ENCODE measurements around the gene SESTD1.

SESTD1 gene

DNA sequence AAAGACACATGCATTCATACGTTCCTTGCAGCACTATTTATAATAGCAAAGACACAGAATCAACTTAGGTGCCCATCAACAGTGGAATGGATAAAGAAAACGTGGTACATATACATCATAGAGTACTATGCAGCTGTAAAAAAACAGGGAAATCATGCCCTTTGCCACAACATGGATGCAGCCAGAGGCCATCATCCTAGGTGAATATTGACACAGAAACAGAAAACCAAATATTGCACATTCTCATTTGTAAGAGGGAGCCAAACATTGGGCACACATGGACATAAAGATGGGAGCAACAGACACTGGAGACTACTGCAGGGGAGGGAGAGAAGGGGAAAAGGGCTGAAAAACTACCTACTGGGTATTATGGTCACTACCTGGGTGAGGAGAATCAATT is 73.5 kb downstream of the SESTD1 start:
- no peak for DNase-seq (ENCODE audit: low read depth in 2 of 3, low spot score in 1 of 3)

DNA sequence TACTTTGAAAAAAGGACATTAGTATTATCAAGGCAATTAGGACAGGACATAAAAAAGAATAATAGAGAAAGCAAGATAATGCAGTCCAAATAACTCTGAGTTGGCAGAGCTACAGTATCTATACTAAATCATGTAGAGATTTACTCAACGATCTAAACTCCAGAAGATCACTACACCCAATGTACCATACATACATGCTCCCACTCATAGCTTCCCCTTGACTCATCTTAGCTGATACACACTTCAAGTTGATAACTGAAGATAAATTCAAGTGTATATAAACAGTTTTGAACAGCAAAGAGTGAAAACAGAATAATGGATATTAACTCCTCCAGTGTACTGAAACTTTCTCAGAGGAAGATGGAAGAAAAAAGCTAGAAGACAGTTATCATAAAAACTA is 78.5 kb downstream of the SESTD1 start:
- no peak for DNase-seq (ENCODE audit: low read depth in 2 of 3, low spot score in 1 of 3)

DNA sequence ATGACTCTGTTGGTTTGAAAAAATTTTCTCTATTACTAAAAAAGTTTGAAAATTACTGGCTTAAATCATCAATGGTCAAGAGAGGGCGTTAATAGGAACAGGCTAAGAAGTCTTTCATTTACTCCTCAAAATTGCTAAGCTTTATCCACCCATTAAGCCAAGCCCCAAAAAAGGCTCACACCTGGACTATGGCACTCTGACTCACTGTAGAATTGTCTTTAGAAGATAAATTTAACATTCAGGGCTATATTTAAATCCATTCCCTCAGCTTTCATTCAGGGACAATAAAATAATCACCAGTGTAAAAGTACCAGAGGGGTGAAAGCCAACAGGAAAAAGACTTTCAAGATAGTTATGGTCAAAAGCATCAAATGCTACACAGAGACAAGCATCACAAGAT is 80.0 kb downstream of the SESTD1 start:
- no peak for DNase-seq (ENCODE audit: low read depth in 2 of 3, low spot score in 1 of 3)

DNA sequence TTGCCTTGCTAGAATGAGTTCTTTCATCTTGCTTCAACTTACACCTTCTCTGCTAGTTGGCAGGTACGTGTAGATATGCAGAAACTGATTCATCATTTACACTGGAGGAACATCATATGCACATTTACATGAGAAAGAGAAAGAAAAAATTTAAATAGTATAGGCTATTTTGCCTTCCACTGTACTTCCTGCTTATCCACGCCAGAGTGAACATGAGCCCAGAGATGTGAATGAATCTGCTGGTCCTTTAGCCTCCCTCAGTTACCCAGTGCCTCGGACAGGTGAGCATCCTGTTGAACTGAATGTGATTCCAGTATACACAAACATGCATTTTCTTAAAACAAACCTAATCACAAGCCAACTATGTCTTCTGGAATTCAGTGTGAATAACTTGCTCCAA is 83.6 kb downstream of the SESTD1 start:
- no peak for DNase-seq (ENCODE audit: low read depth in 2 of 3, low spot score in 1 of 3)

DNA sequence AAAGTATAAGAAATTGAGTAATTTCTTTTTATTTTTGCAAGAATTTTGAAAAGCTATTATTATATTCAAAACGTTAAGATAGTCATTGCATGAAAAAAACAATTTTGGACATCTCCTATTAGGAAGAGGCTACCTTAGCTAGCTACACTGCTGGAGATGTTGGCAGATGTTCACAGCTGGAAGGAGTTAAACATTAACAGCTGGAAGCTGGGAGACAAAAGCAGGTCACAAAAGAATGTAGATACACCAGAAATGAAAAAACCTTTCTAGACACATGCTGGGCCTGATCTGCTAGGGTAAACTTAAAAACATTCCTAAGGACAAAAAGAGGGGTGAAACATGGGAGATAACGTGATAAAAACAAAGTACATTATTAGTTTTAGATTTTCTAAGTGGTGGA is 84.4 kb downstream of the SESTD1 start:
- DNase-seq (ENCODE audit: low read depth in 2 of 3, low spot score in 1 of 3) = no peak

DNA sequence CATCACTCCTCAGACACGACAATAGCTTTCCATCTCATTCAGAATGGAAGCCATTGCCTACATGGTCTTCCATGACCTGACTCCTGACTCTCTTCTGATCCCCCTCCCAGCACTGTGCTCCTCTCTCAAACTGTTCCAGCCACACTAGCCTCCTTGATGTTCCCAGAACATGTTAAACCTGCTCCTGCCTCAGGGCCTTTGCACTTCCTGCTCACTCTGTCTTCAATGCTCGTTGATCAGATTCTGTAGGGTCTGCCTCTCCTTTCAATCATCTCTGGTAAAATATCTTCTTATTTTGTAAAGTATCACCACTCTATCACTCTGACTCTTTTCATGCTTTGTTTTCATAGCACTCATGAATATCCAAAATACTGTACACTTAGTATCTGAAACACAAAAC is 84.9 kb downstream of the SESTD1 start:
- no peak for DNase-seq (ENCODE audit: low read depth in 2 of 3, low spot score in 1 of 3)

DNA sequence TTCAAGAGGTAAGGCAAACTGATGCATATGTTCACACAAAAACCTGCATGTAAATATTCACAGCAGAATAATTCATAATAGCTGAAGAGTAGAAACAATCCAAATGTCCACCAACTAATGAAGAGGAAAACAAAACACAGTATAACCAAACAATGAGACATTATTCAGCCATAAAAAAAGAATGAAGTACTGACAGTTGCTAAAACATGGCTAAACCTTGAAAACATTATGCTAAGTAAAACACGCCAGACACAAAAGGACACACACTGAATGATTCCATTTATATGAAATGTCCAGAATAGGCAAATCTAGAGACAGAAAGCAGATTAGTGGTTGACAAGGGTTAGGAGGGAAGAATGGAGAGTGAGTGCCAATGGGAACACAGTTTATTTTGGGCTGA is 86.9 kb downstream of the SESTD1 start:
- DNase-seq (ENCODE audit: low read depth in 2 of 3, low spot score in 1 of 3) = no peak

DNA sequence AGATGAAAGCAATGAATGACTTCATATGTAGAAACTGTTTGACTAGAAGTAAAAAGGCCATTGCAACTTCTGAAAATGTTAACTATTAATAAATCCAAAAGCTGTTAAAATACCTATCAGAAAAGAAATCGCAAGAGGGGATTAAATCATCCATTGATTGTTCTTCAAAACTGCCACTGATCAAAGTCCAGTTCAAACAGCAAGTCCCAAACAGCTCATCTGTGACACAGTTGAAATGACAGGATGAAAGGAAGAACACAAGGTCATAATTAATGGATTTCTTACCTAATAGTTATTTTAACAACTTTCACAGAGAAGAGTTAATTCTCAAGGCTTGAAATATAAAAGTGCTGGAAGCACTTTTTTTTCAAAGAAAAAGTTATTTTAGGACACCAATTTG is 90.4 kb downstream of the SESTD1 start:
- no peak for DNase-seq (ENCODE audit: low read depth in 2 of 3, low spot score in 1 of 3)

DNA sequence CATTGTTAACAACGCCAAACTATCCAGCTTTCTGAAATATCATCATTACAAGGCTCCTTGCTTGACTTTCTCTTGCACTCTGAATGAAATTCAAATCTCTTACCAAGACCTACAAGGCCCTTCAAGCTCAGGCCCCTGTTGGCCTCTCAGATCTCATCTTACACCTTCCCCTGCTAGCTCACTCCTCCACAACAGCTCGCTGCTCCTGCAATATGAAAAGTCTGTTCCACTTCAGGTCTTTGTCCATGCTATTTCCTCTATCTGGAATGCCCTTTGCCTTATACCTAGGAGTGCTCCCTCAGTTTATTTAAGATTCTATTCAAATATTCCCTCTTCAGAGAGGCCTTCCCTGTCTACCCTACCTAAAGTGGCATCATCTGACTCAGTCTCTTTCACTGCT is 91.7 kb downstream of the SESTD1 start:
- no peak for DNase-seq (ENCODE audit: low read depth in 2 of 3, low spot score in 1 of 3)

DNA sequence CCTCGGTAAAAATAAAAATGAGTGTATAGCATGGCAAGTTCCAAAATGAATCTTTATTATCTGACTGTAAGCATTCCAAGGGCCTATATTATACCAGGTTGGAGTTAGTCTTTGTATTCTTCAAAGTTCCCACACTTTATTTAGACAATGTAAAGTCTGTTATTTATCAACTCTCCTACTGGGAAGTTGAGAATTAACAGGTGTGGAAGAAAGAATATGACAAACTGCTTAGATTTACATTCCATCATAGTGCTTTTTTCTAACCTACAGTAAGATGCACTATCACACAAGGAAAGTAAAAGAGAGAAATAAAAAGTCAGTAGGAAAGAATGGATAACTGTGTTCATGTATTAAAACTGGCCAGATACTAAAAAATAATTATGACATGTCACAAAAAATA is 93.3 kb downstream of the SESTD1 start:
- DNase-seq (ENCODE audit: low read depth in 2 of 3, low spot score in 1 of 3) = no peak

DNA sequence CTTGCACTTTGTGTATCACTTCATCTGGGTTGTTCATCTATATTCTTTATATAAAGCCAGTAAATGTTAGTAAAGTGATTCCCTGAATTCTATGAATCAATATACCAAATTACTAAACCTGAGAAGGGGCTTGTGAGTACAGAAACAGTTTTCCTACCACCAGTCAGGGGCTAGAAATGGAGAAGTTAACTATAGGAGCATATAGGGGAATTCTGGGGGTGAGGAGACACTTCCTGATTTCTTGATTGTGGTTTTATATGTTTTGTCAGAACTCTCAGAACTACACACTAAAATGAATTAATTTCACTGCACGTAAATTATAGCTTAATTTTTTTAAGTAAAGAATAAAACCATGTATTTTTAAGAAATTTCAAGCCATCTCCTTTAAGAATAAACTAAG is 93.7 kb downstream of the SESTD1 start:
- no peak for DNase-seq (ENCODE audit: low read depth in 2 of 3, low spot score in 1 of 3)

DNA sequence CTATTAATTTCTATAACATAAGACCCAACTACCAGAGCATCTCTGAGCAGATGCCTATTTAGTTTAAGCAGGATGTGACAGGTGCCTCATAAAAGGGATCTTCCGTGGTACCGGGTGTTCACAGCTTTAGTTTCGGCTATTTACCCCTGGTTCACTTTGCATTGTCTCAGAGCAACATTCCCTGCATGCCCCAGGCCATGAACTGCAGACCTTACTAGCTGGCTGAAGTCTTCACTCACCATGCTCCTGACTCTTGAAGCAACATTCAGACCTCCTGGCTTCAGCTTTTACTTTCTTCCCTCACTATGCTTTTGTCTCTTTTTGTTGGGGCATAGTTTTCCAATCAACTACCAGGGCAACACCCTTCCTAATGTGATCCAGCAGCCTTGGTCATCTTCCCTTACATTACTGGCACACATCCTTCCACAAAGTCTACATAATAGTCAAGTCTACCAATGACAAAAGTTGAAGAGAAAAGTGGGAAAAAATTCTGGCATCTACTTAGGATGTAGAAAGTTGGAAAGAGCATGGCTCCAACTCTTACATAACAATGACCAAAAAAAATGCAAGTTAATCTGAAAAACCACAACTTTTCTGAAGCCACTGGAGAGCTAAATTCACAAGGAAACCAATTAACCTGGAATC is 99.2 kb downstream of the SESTD1 start:
- no peak for DNase-seq (ENCODE audit: low read depth in 2 of 3, low spot score in 1 of 3)

DNA sequence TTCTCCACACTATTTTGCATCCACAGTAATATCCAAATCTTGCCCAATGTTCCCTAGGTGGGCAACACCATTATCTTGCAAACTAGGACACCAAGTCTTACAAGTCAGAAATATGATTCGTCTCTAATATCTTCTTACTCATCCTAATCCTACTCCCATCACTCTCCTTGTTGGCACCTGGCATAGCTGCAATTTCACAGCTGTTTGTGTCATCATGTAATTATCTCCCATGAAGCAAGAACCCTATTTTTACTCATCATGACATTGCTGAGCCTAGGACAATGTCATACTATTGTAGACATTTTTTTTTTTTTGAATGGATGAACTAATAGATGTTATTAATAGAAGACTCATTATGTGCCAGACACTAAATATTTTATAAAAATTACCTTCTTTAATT is 123.4 kb downstream of the SESTD1 start:
- DNase-seq (ENCODE audit: low read depth in 2 of 3, low spot score in 1 of 3) = no peak

DNA sequence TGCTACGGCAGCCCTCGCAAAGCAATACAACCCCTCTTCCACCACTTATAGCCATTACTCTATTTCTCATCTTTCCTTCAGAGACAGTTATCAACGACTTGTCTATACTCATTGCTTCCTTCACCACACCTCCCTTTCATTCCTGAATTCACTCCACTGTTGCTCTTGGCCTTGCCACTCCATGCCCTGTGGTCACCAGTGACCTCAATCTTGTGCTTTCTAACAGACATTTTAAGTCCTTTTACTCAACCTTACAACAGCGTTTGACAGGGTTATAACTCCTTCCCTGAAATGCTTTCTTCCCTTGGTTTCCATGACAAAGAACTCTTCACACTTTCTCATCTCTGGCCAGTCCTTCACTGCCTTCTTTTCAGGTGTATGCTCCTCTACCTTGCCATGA is 124.1 kb downstream of the SESTD1 start:
- DNase-seq (ENCODE audit: low read depth in 2 of 3, low spot score in 1 of 3) = no peak

DNA sequence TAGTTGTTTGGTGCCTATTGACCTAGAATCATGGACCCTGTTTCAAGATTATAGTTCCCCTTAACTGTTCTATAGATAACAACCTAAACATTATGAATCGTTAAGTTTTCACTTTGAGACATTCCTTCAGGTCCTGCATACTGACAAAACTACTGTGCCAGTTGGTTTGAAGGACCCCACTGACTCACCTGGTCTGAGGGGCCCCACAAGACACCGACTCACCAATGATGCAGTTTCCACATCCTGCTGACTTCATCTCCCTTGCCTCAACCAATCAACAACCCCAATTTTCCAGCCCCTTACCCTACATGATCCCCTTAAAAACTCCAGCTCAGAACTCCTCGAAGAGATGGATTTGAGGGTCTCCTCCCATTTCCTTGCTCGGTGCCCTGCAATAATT is 125.1 kb downstream of the SESTD1 start:
- DNase-seq (ENCODE audit: low read depth in 2 of 3, low spot score in 1 of 3) = peak in 1 of 3 donors; percentile 4

DNA sequence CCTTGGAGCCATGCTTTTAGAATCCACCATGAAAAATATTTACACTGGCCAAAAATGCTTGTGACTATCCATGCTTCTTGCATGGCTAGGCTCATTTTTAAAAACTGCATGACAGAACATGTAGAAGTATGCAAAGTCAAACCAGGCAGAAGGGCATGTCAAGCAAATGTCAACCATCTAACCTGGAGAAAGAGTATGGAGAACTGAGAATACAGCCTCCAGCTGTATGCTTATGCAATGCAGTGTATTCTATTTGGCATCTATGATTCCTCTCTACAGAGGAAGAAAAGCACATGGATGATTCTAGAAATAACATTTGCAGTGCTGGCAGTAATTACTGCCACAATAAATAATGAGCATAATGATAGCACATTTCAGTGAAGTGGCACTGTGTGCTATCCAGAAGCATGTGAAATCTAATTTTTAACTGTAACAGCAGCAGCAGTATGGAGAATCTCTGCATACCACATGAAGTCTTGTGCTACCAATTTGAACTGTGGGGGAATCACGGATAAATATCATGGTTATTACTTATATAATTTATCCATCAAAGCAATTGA is 127.4 kb downstream of the SESTD1 start:
- no peak for DNase-seq (ENCODE audit: low read depth in 2 of 3, low spot score in 1 of 3)

DNA sequence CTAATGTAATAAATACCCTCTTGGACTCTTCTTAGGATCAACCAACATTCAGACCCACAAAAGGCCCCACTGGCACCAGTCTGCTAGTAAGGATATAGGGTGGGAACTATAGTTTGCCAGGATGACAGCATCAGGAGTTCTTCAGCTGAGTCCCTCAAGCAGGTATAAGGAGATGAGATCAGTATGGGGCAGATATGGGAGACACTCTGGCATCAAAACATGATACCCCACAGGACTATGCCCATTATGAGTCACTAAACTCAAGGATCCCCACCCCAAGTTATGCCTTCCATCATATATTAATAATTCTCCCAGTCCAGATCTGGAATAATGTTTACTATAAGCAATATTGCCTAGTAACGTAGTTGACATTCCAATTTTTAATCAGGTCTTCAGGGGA is 131.6 kb downstream of the SESTD1 start:
- no peak for DNase-seq (ENCODE audit: low read depth in 2 of 3, low spot score in 1 of 3)

DNA sequence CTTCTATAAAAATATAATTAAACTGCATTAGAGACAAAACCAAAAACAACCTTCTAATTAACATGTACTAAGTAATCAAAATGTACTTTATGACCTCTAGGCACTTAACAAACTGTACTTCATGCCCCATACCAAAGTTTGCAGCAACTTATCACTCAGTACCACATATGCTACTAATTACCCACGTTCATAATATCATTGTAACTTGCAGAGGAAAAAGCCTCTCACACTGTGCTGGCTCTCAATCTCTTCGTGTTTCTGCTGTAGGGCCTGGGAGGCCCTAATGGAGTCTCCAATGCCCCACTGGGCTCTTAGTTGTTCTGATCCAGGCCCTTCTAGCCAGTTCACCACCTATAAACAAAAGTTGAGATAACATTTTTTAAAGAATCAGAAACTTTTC is 132.6 kb downstream of the SESTD1 start:
- DNase-seq (ENCODE audit: low read depth in 2 of 3, low spot score in 1 of 3) = no peak

DNA sequence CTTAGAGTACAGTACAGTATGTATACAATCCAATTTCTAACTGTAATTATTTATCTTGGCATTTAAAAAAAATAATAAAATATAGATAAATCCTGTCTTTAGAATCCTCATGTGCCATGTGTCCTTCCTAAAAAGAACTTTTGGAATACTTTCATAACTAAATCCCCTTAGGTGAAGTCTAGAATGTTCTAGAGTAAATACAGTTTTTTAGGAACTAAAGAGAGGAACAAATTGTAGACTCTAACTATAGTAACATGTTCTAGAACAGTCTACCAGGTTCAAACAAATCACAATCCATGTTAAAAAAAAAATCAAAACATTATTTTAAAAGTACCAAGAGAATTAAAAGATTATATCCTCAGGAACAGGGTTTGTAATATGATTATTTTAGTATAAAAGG is 134.1 kb downstream of the SESTD1 start:
- DNase-seq (ENCODE audit: low read depth in 2 of 3, low spot score in 1 of 3) = no peak

DNA sequence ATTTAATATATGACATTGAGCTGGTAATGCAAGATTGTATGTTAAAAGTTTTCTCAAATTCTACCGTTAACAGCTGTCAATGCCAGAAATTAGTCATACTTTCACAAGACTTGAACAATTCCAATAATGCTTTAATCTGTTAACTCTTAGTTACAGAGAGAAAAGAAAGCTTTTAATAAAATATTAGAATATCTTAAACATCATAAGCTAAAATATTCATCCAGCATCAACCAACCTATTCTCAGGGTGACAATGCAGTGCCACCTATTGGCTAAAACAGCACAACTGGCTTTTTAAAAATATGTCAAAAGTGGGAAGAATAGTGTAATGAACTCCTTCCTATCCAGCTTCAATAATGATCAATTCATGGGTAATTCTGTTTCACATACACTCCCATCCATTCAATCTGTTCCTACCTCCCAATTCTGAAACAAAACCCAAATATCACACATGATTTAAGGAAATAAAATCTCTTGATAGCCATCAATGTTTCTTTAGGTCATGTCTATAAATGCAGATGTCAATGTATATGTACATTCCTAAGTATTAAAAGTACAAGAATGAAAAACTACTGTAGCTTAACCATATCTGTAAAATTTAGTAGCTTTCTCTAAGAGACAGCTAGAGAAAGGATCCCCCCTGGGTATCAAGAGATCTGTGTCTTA is 134.9 kb downstream of the SESTD1 start:
- DNase-seq (ENCODE audit: low read depth in 2 of 3, low spot score in 1 of 3) = no peak

DNA sequence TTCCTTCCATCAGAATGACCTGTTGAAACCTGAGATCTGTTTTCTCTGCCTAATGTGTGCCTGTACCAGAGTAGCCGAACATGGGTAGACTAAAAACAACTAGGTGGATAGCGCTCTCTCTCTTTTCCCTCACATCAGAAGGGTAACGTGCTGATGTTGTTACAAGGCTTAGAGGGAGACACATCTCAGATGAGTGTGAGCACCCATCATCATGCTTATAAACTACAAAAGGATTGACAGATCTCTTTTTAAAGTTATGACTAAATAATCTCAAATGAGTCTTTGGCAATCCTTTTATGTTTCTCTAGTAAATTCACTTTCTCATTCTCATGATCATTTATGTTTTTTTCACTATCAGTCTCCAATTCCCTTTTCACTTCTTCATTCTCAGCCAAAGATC is 139.2 kb downstream of the SESTD1 start:
- no peak for DNase-seq (ENCODE audit: low read depth in 2 of 3, low spot score in 1 of 3)

DNA sequence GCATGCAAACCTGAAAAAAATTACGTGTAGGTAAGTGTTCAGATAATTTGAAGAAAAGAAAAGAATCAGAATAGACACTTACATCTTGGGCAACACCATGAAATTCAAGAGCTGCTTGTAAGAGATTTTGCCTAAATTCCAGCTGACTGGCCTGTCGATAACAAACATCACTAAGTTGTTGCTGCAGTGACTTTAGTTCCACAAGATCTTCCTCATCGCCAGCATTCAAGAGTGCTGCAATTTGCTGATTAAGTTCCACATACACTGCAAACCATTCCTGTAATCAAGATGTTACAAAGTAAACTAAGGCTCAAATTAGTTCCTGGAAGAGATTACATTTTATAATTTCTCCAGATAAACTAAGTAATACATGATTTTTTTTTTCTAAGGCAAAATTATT is 140.3 kb downstream of the SESTD1 start:
- no peak for DNase-seq (ENCODE audit: low read depth in 2 of 3, low spot score in 1 of 3)

DNA sequence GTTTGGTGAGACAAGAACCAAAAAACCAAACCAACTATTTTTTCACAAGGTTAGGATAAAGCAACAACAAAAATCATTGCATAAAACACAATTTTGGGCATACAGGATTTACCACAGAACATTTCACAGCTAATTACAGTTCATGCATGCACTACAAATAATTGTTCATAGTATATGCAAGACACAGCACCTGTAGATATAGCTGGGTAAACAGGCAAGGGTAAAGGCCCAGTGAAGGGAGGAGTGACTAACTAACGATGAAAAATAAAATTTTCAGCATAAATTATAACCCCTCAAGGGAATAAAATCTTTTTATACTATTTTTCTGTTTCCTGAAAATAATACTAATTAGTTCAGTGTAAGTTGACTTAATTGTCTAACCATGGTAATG is 141.4 kb downstream of the SESTD1 start:
- DNase-seq (ENCODE audit: low read depth in 2 of 3, low spot score in 1 of 3) = no peak

All from stimulated activated CD4-positive, alpha-beta T cell treated with anti-CD3 and anti-CD28 coated beads, Interleukin-12 subunit alpha, Interleukin-12 subunit beta, amount 100 ng/mL, for 48 hours (primary cell).